Adrenal gland (tissue), 12 donors: Measurements from ENCODE around the gene PPP1R3E. TPM values are rescaled to one million over a fixed set of nuclear protein-coding genes. Genes with fewer than 3 reads are reported as not detected.

Experiments used
- DNase-seq, 7 donors: peaks; one replicate each; pipeline ENCODE4 v3.0.0-alpha.2; 2019 to 2020
- H3K27ac ChIP-seq, 5 donors: fragments of 200-600 bp; sonication (generic) in 4 of 5; 1 replicate in 3 of 5; 2 replicates in 2 of 5; pipeline versions ENCODE4 v1.5.1 to v1.8.0; 2016 to 2020; ENCODE audit warnings: mild to moderate bottlenecking in 1 of 5
- H3K27me3 ChIP-seq: fragments of 200-600 bp; 2 replicates; pipeline ENCODE4 v1.8.0; 2021
- H3K36me3 ChIP-seq, 2 donors: fragments of 200-600 bp; replicated peaks in 1 of 2; 1 replicate in 1 of 2; 2 replicates in 1 of 2; pipeline versions ENCODE4 v1.5.1 to v1.8.0; 2018 to 2022
- H3K4me1 ChIP-seq, 2 donors: fragments of 200-600 bp; replicated peaks in 1 of 2; 1 replicate in 1 of 2; 2 replicates in 1 of 2; pipeline versions ENCODE4 v1.5.1 to v1.8.0; 2018 to 2021
- H3K4me3 ChIP-seq, 4 donors: fragments of 200-600 bp; sonication (generic) in 3 of 4; one replicate each; pipeline ENCODE4 v1.5.1; 2016 to 2018
- H3K9me3 ChIP-seq, 3 donors: fragments of 200-600 bp; sonication (generic) in 1 of 3; replicated peaks in 1 of 3; 1 replicate in 2 of 3; 2 replicates in 1 of 3; pipeline versions ENCODE4 v1.5.1 to v1.8.0; 2016 to 2021
- CTCF ChIP-seq, 6 experiments: fragments of 450-650 bp in 4 of 6; fragments of 200-600 bp in 2 of 6; sonication (generic) in 1 of 6; IDR thresholded peaks; 1 replicate in 5 of 6; 2 replicates in 1 of 6; pipeline versions ENCODE4 v1.5.1 to v1.8.0; 2016 to 2021; ENCODE audit warnings: antibody characterized with exemption in 6 of 6, mild to moderate bottlenecking in 2 of 6, moderate library complexity in 1 of 6
- POLR2A ChIP-seq, 2 donors: fragments of 450-650 bp; IDR thresholded peaks; one replicate each; pipeline ENCODE4 v1.6.1; 2017; ENCODE audit warnings: antibody characterized with exemption in 2 of 2, mild to moderate bottlenecking in 2 of 2, moderate library complexity in 1 of 2
- WGBS, 4 donors: extraction: QIAGEN DNeasy Blood & Tissue Kit in 2 of 4; methylation state at CpG; one replicate each; pipeline versions ENCODE4 v1.1.5 to v1.1.7; 2013 to 2017; 5-methylcytosine and 5-hydroxymethylcytosine counted together
- intact Hi-C, 2 donors: fragments of 100-400 bp; cut with DNase I; formaldehyde crosslinking; loops; one replicate each; pipeline versions ENCODE4 v1.14.1 to v1.15.0; 2022 to 2023
- polyA plus RNA-seq, 3 donors: library from polyadenylated mRNA; stranded (reverse); fragments of 200-250 nt in 2 of 3; fragments of 350-450 nt in 1 of 3; fragmentation: Illumina TruSeq in 1 of 3; extraction: RNeasy Lipid Tissue Mini Kit (QIAGEN cat#74804) in 1 of 3; gene quantifications; one replicate each; pipeline ENCODE4 v1.2.3, GENCODE V29; 2013 to 2014
- total RNA-seq, 9 donors: library from RNA; depleted of rRNA in 4 of 9; stranded (reverse); fragments of >200 nt in 4 of 9; fragments of 120-200 nt in 1 of 9; fragmentation: NEBNext Ultra II Directional in 1 of 9; extraction: Animal tissue kit (Norgen Biotek cat#: 25700) in 1 of 9; gene quantifications; one replicate each; pipeline versions ENCODE4 v1.1.0 to v1.2.4, GENCODE V29; 2013 to 2023
- donor health status: healthy with polysubstance abuse.
- donor health status: Bipolar disorder and iron deficiency.
- donor health status: DM: yes; HTN: yes; CAD: no.
- donor health status: DM: no; HTN: no; CAD: no.
- donor health status: DM: no; HTN: no; CAD: no.
- donor health status: DM: yes; HTN: yes; CAD: no.

PPP1R3E gene
- total and polyA plus RNA-seq, 12 donors, result 2.2 to 82.8 (median 13.4) TPM

- H3K9me3 ChIP-seq, result no peaks in the 10 kb centered on the region
- H3K36me3 ChIP-seq, result no peaks in the 10 kb centered on the region
- intact Hi-C loops, result loop anchor here in 1 of 2 donors (10.0 kb wide), 1 partner anchor 119 kb away; the partner anchor contains the start of gene NGDN
- TF ChIP-seq POLR2A (IDR thresholded peaks at IDR 0.05) (no peak), CTCF (IDR thresholded peaks at IDR 0.05) (no peak)
- no peaks in the 10 kb centered on the region for H3K4me1 ChIP-seq
- H3K27ac ChIP-seq, result no peak overlapping the region
- no peak overlapping the region for H3K4me3 ChIP-seq
- no peaks in the 10 kb centered on the region for H3K27me3 ChIP-seq
- peak in 1 of 7 donors; percentile 49 for DNase-seq
- WGBS, 4 donors, result 67 to 83% (median 75%) methylated on average over 9 to 13 of the region's 13 CpGs
These were observed 43.5 kb upstream of the PPP1R3E start for GRCh38 chr14:23345987-23346692.

- WGBS, 4 donors, result 50 to 65% (median 62%) methylated on average over 3 of the region's 3 CpGs
- peak in 1 of 7 donors; percentile 34 for DNase-seq
- Histone ChIP-seq H3K36me3 (no peaks in the 10 kb centered on the region), H3K4me3 (no peak overlapping the region), H3K9me3 (no peaks in the 10 kb centered on the region), H3K4me1 (no peaks in the 10 kb centered on the region), H3K27ac (no peak overlapping the region), H3K27me3 (no peaks in the 10 kb centered on the region)
- intact Hi-C loops, result loop anchor here in 1 of 2 donors (10.0 kb wide), 1 partner anchor 120 kb away; the partner anchor contains the start of gene NGDN
- TF ChIP-seq CTCF (IDR thresholded peaks at IDR 0.05) (no peak), POLR2A (IDR thresholded peaks at IDR 0.05) (no peak)
These were observed 41.8 kb upstream of the PPP1R3E start for GRCh38 chr14:23344481-23344880.

- Histone ChIP-seq H3K4me3 (no peak overlapping the region), H3K36me3 (no peaks in the 10 kb centered on the region), H3K9me3 (no peaks in the 10 kb centered on the region), H3K4me1 (no peaks in the 10 kb centered on the region), H3K27ac (no peak overlapping the region), H3K27me3 (no peaks in the 10 kb centered on the region)
- no peak for TF ChIP-seq POLR2A (IDR thresholded peaks at IDR 0.05)
- TF ChIP-seq CTCF (IDR thresholded peaks at IDR 0.05), result no peak
- peak in 1 of 7 donors; percentile 1 for DNase-seq
- WGBS, 4 donors, result 61 to 70% (median 68%) methylated on average over 1 of the region's 1 CpG
- intact Hi-C loops, result loop anchor here (10.0 kb wide), 2 partner anchors 125 to 225 kb away; partner anchors contain the start of genes AP1G2 (in 1 of the 2) and NGDN (in 1 of the 2)
These were observed 37.0 kb upstream of the PPP1R3E start for GRCh38 chr14:23339506-23340268.

GRCh38 chr14:23335623-23336022 is 33.0 kb upstream of the PPP1R3E start:
- 82 to 90% (median 87%) methylated on average over 5 of the region's 5 CpGs for WGBS, 4 donors
- intact Hi-C loops, result loop anchor here in 1 of 2 donors (10.0 kb wide), 1 partner anchor 229 kb away; the partner anchor contains the start of gene AP1G2
- Histone ChIP-seq H3K27me3 (no peaks in the 10 kb centered on the region), H3K4me3 (no peak overlapping the region), H3K36me3 (no peaks in the 10 kb centered on the region), H3K27ac (no peak overlapping the region), H3K4me1 (no peaks in the 10 kb centered on the region), H3K9me3 (no peaks in the 10 kb centered on the region)
- peak in 1 of 7 donors; percentile 18 for DNase-seq
- TF ChIP-seq CTCF (IDR thresholded peaks at IDR 0.05) (no peak), POLR2A (IDR thresholded peaks at IDR 0.05) (no peak)
